Vagina (tissue), 2 donors: ENCODE results near the gene ARID4A. TPM values are rescaled to one million over a fixed set of nuclear protein-coding genes. Genes with fewer than 3 reads are reported as not detected.

ENCODE experiments used
- DNase-seq, 2 donors: peaks; one replicate each; pipeline ENCODE4 v3.0.0-alpha.2; 2017; ENCODE audit errors: extremely low spot score in 2 of 2
- H3K27ac ChIP-seq: fragments of 200-600 bp; sonication (generic); one replicate; pipeline ENCODE4 v1.5.1; 2019
- H3K27me3 ChIP-seq: fragments of 200-600 bp; sonication (generic); one replicate; pipeline ENCODE4 v1.5.1; 2019
- H3K36me3 ChIP-seq, 2 donors: fragments of 200-600 bp; sonication (generic); one replicate each; pipeline ENCODE4 v1.5.1; 2017 to 2019
- H3K4me1 ChIP-seq: fragments of 200-600 bp; sonication (generic); one replicate; pipeline ENCODE4 v1.5.1; 2019
- H3K4me3 ChIP-seq, 2 donors: fragments of 200-600 bp; sonication (generic); 1 replicate in 1 of 2; 2 replicates in 1 of 2; pipeline ENCODE4 v1.5.1; 2016 to 2019
- H3K9me3 ChIP-seq: fragments of 200-600 bp; sonication (generic); one replicate; pipeline ENCODE4 v1.5.1; 2019
- CTCF ChIP-seq, 3 experiments: fragments of 450-650 bp in 2 of 3; fragments of 200-600 bp in 1 of 3; sonication (generic) in 1 of 3; IDR thresholded peaks; one replicate each; pipeline ENCODE4 v1.5.1; 2017 to 2019; ENCODE audit warnings: antibody characterized with exemption in 3 of 3, mild to moderate bottlenecking in 2 of 3, moderate library complexity in 2 of 3
- POLR2A ChIP-seq, 2 donors: fragments of 450-650 bp; IDR thresholded peaks; one replicate each; pipeline ENCODE4 v1.6.1; 2017; ENCODE audit warnings: antibody characterized with exemption in 2 of 2, mild to moderate bottlenecking in 2 of 2, moderate library complexity in 2 of 2
- POLR2AphosphoS5 ChIP-seq, 2 donors: sonication (generic); formaldehyde crosslinking; IDR thresholded peaks; one replicate each; pipeline ENCODE4 v1.9.0; 2017; ENCODE audit warnings: antibody characterized with exemption in 2 of 2, mild to moderate bottlenecking in 2 of 2, low read depth in 1 of 2; ENCODE audit not compliant: insufficient read depth in 1 of 2
- intact Hi-C: fragments of 100-400 bp; cut with DNase I; formaldehyde crosslinking; loops from one replicate; pipeline ENCODE4 v1.15.1; 2023
- total RNA-seq: library from RNA; depleted of rRNA; stranded (reverse); fragments of >200 nt; gene quantifications from one replicate; pipeline ENCODE4 v1.2.3, GENCODE V29; 2016

The ARID4A gene
- total RNA-seq, 1 donor from 2014 or later = 20.6 TPM

- Histone ChIP-seq H3K27ac (no peak overlapping the region), H3K27me3 (no peaks in the 10 kb centered on the region), H3K9me3 (no peaks in the 10 kb centered on the region), H3K4me3 (no peak overlapping the region), H3K36me3 (peaks cover 0 to 20% of the 10 kb centered on the region in 2 donors), H3K4me1 (peaks cover 18% of the 10 kb centered on the region)
- TF ChIP-seq POLR2AphosphoS5 (IDR thresholded peaks at IDR 0.05; ENCODE audit: insufficient read depth in 1 of 2, low read depth in 1 of 2) = no peak
- no peak for TF ChIP-seq POLR2A (IDR thresholded peaks at IDR 0.05)
- TF ChIP-seq CTCF (IDR thresholded peaks at IDR 0.05) = no peak
- intact Hi-C loops = no loop called here
- no peak for DNase-seq
Observed at GRCh38 chr14:58305730-58306129, 7.4 kb downstream of the ARID4A start.

GRCh38 chr14:58307597-58308316 lies 9.4 kb downstream of the ARID4A start:
- H3K4me3 ChIP-seq = no peak overlapping the region
- peaks cover 0 to 17% of the 10 kb centered on the region in 2 donors for H3K36me3 ChIP-seq
- no peaks in the 10 kb centered on the region for H3K4me1 ChIP-seq
- TF ChIP-seq POLR2AphosphoS5 (IDR thresholded peaks at IDR 0.05; ENCODE audit: insufficient read depth in 1 of 2, low read depth in 1 of 2) = no peak
- TF ChIP-seq CTCF (IDR thresholded peaks at IDR 0.05) = no peak
- TF ChIP-seq POLR2A (IDR thresholded peaks at IDR 0.05) = no peak
- H3K27me3 ChIP-seq = no peaks in the 10 kb centered on the region
- intact Hi-C loops = no loop called here
- H3K9me3 ChIP-seq = no peaks in the 10 kb centered on the region
- no peak overlapping the region for H3K27ac ChIP-seq
- no peak for DNase-seq

GRCh38 chr14:58309086-58309485 lies 10.7 kb downstream of the ARID4A start:
- no peak for DNase-seq
- no peaks in the 10 kb centered on the region for H3K27me3 ChIP-seq
- peaks cover 0 to 17% of the 10 kb centered on the region in 2 donors for H3K36me3 ChIP-seq
- TF ChIP-seq CTCF (IDR thresholded peaks at IDR 0.05) = no peak
- TF ChIP-seq POLR2AphosphoS5 (IDR thresholded peaks at IDR 0.05; ENCODE audit: insufficient read depth in 1 of 2, low read depth in 1 of 2) = no peak
- TF ChIP-seq POLR2A (IDR thresholded peaks at IDR 0.05) = no peak
- no peaks in the 10 kb centered on the region for H3K9me3 ChIP-seq
- H3K4me1 ChIP-seq = no peaks in the 10 kb centered on the region
- intact Hi-C loops = no loop called here
- H3K27ac ChIP-seq = no peak overlapping the region
- H3K4me3 ChIP-seq = no peak overlapping the region

- intact Hi-C loops = no loop called here
Observed at GRCh38 chr14:58313699-58314098, 15.3 kb downstream of the ARID4A start.

More at GRCh38 chr14:58313699-58314098, 15.3 kb downstream of the ARID4A start:
- H3K9me3 ChIP-seq = no peaks in the 10 kb centered on the region
- H3K27me3 ChIP-seq = no peaks in the 10 kb centered on the region
- peaks cover 0 to 7% of the 10 kb centered on the region in 2 donors for H3K36me3 ChIP-seq
- no peaks in the 10 kb centered on the region for H3K4me1 ChIP-seq
- no peak overlapping the region for H3K4me3 ChIP-seq
- no peak for DNase-seq
- no peak for TF ChIP-seq CTCF (IDR thresholded peaks at IDR 0.05)
- no peak for TF ChIP-seq POLR2AphosphoS5 (IDR thresholded peaks at IDR 0.05; ENCODE audit: insufficient read depth in 1 of 2, low read depth in 1 of 2)
- TF ChIP-seq POLR2A (IDR thresholded peaks at IDR 0.05) = no peak
- no peak overlapping the region for H3K27ac ChIP-seq
